ENCODE data around the gene PODXL. TPM values are rescaled to one million over a fixed set of nuclear protein-coding genes. Genes with fewer than 3 reads are reported as not detected.

The PODXL gene
- total and polyA plus RNA-seq, 2 experiments from 2014 or later = 24.1 to 58.5 TPM

DNA sequence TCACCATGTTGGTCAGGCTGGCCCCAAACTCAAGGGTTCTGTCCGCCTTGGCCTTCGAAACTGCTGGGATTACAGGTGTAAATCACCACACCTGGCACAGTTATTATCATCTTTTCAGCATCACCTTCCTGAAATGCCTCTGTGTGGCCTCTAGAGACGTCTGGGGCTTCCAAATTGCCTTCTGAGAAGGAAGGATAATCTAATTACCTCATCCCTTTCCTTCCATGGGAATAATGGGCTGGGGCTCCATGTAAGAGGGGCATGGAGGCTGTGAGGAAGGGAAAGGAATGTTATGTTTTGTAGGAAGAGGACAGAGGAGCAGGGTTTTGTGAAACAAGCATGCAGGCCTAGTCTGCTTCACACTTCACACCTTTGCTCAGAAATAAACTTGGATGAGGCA lies 22.2 kb upstream of the PODXL start:
- no peak for DNase-seq (ENCODE audit: low read depth in 1 of 2, low spot score in 1 of 2)
- H3K27ac ChIP-seq = no peak overlapping the region
- H3K36me3 ChIP-seq = no peaks in the 10 kb centered on the region
- TF ChIP-seq, protein P1, sequence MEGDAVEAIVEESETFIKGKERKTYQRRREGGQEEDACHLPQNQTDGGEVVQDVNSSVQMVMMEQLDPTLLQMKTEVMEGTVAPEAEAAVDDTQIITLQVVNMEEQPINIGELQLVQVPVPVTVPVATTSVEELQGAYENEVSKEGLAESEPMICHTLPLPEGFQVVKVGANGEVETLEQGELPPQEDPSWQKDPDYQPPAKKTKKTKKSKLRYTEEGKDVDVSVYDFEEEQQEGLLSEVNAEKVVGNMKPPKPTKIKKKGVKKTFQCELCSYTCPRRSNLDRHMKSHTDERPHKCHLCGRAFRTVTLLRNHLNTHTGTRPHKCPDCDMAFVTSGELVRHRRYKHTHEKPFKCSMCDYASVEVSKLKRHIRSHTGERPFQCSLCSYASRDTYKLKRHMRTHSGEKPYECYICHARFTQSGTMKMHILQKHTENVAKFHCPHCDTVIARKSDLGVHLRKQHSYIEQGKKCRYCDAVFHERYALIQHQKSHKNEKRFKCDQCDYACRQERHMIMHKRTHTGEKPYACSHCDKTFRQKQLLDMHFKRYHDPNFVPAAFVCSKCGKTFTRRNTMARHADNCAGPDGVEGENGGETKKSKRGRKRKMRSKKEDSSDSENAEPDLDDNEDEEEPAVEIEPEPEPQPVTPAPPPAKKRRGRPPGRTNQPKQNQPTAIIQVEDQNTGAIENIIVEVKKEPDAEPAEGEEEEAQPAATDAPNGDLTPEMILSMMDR (IDR thresholded peaks at IDR 0.05; ENCODE audit: low read depth, low read length) = no peak
- no peaks in the 10 kb centered on the region for H3K27me3 ChIP-seq
- no peaks in the 10 kb centered on the region for H3K9me3 ChIP-seq (ENCODE audit: low read depth)
- H3K4me1 ChIP-seq (ENCODE audit: low read depth) = peaks cover 20% of the 10 kb centered on the region
- H3K4me3 ChIP-seq = no peak overlapping the region

DNA sequence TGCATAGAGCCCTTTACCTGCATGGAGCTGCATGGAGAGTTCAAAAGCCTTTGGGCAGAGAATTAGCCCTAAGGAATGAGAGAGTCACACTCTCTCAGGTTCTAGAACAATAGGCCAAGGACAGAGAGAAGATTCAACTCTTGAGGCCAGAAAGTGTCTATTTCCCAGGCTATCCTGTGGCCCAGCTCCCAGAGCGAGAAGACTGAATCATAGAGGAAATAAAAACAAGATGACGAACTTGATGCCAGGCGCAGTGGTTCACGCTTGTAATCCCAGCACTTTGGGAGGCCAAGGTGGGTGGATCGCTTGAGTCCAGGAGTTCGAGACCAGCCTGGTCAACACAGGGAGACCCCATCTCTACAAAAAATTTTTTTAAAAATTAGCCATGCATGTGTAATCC lies 18.3 kb upstream of the PODXL start:
- no peak for DNase-seq (ENCODE audit: low read depth in 1 of 2, low spot score in 1 of 2)

DNA sequence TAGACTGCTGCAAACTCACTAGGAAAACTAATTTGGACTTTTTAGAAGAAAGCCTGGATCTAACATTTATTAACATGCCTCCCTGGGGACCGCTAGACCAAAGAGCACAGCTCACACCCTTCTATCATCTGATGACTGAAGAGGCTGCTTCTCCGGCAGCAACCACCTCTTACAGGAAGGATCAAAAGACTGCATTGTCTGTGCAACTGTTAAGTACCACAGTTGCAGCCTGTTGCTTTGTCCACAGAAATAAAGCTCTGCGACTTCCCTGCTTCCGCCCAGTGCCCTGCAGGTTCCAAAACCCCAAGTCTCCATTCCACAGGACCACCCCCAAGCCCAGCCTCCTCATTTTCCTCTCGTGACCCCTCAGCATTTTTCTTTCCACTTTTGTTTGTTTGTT lies 14.0 kb upstream of the PODXL start:
- DNase-seq (ENCODE audit: low read depth in 1 of 2, low spot score in 1 of 2) = no peak
- TF ChIP-seq, protein P1 (IDR thresholded peaks at IDR 0.05; ENCODE audit: low read depth, low read length) = no peak
- H3K27me3 ChIP-seq = no peaks in the 10 kb centered on the region
- peaks cover 9% of the 10 kb centered on the region for H3K4me1 ChIP-seq (ENCODE audit: low read depth)
- no peaks in the 10 kb centered on the region for H3K36me3 ChIP-seq
- no peaks in the 10 kb centered on the region for H3K9me3 ChIP-seq (ENCODE audit: low read depth)
- no peak overlapping the region for H3K4me3 ChIP-seq
- H3K27ac ChIP-seq = no peak overlapping the region

More for the DNA sequence above, 18.3 kb upstream of the PODXL start:
- H3K36me3 ChIP-seq = no peaks in the 10 kb centered on the region
- H3K4me1 ChIP-seq (ENCODE audit: low read depth) = peaks cover 4% of the 10 kb centered on the region
- TF ChIP-seq, protein P1 (IDR thresholded peaks at IDR 0.05; ENCODE audit: low read depth, low read length) = no peak
- no peak overlapping the region for H3K27ac ChIP-seq
- H3K4me3 ChIP-seq = no peak overlapping the region
- H3K9me3 ChIP-seq (ENCODE audit: low read depth) = no peaks in the 10 kb centered on the region
- no peaks in the 10 kb centered on the region for H3K27me3 ChIP-seq

DNA sequence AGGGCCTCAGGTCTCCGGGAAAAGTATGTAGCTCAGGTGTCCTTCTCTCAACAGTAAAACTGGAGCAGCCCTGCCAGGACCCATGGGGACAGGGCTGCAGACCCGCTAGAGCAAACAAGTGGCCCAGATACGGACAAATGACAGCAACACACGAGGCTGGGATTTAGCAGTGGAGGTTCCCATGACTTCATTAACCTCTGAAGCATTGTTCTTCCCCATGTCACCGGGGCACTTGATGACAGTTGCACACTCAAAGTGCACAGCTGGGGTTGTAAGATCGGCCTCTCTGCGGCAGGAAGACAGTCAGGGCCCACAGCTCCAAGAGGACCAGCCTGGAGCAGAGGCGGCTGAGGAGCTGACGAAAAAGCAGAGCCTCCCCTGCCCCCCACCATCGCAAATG lies 12.5 kb upstream of the PODXL start:
- Histone ChIP-seq H3K36me3 (no peaks in the 10 kb centered on the region), H3K27ac (peak overlapping the region; percentile 69), H3K4me1 (ENCODE audit: low read depth) (peaks cover 9% of the 10 kb centered on the region), H3K27me3 (no peaks in the 10 kb centered on the region), H3K4me3 (no peak overlapping the region), H3K9me3 (ENCODE audit: low read depth) (no peaks in the 10 kb centered on the region)
- DNase-seq (ENCODE audit: low read depth in 1 of 2, low spot score in 1 of 2) = peak in 1 of 2 donors; percentile 77
- TF ChIP-seq, protein P1 (IDR thresholded peaks at IDR 0.05; ENCODE audit: low read depth, low read length) = no peak

DNA sequence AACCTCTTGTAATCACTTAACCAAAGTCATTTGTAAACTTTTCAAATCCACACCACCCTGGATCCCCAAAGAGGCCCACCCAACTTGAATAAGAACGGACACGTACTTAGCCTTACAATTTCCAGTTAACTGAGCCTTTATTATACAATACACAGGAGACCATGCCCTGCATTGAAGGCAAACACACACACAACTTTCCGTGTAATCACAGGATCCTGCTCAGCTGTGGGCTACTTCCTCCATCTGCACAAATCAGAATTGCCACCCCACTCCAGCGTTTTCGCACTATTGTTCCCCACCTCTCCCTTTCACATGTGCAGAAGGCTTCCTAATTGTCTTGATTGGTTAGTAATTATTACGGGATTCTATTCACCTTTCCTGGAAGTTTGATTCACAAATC lies 12.1 kb upstream of the PODXL start:
- DNase-seq (ENCODE audit: low read depth in 1 of 2, low spot score in 1 of 2) = no peak
- TF ChIP-seq, protein P1 (IDR thresholded peaks at IDR 0.05; ENCODE audit: low read depth, low read length) = no peak

DNA sequence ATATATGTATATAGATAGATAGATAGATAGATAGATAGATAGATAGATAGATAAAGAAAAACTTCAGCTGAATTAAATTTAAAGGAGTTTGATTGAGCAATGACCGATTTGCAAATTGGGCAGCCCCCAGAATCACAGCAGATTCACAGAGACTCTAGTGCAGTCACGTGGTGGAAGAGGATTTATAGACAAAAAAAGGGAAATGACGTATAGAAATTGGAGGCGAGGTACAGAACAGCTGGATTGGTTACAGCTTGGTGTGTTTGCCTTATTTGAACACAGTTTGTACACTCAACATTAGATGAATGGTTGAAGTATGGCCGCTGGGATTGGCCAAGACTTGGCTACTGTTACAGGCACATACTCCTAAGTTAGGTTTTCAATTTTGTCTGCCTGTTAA lies 8.2 kb upstream of the PODXL start:
- DNase-seq (ENCODE audit: low read depth in 1 of 2, low spot score in 1 of 2) = no peak
- H3K27me3 ChIP-seq = no peaks in the 10 kb centered on the region
- H3K9me3 ChIP-seq (ENCODE audit: low read depth) = no peaks in the 10 kb centered on the region
- TF ChIP-seq, protein P1 (IDR thresholded peaks at IDR 0.05; ENCODE audit: low read depth, low read length) = no peak
- H3K36me3 ChIP-seq = no peaks in the 10 kb centered on the region
- peaks cover 9% of the 10 kb centered on the region for H3K4me1 ChIP-seq (ENCODE audit: low read depth)
- no peak overlapping the region for H3K4me3 ChIP-seq
- H3K27ac ChIP-seq = no peak overlapping the region

More for the DNA sequence above, 12.1 kb upstream of the PODXL start:
- H3K4me1 ChIP-seq (ENCODE audit: low read depth) = peaks cover 9% of the 10 kb centered on the region
- H3K36me3 ChIP-seq = no peaks in the 10 kb centered on the region
- peak overlapping the region; percentile 69 for H3K27ac ChIP-seq
- H3K27me3 ChIP-seq = no peaks in the 10 kb centered on the region
- no peak overlapping the region for H3K4me3 ChIP-seq
- H3K9me3 ChIP-seq (ENCODE audit: low read depth) = no peaks in the 10 kb centered on the region
